NCI-H524 treated with DMSO at 0.1 percent for 48 hours (cell line): ENCODE results near the gene CROCC.
"Not testable (repeated sequence)": the region's sequence is repeated elsewhere in the genome, so short reads cannot be mapped to it uniquely, and the experiment has no call there.

Experiments used
- DNase-seq: peaks from one replicate; lab custom pipeline; 2025; lab: John Stamatoyannopoulos, UW

The CROCC gene

DNA sequence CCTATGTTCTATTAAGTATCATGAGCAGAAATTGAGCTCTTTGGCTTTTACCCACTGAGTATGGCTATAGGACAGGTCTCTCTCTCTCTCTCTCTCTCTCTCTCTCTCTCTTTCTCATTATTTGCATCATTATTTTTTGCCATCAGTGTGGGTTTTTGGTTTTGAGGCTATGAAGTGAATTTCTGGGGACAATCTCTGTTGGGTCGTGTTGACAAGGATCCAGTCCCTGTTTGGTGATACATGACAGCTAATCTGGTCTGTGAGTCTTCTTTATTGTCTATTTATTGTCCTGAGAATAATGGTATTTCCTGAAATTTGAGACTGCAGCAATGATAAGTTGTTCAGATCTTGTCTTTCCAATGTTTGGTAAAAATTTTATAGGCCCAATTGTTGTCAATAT lies 24.1 kb upstream of the CROCC start:
- DNase-seq, result not testable (repeated sequence)

DNA sequence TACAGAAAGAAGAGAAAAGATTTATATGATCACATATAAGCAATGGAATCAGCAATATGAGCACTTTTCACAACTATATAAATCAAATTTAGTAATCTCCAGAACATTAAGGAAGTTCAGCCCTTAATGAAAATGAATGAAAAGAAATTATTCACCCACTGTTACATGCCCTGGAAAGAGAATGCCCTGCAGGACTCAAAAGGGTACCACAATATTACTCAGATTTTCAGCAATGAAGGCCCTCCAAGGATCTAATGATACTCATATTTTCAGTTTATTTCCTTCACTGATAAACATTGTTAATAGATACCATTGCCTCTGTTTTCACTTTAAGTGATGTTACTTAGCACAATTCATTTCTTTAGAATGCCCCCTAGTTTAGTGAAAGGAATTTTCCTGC lies 23.4 kb upstream of the CROCC start:
- DNase-seq, result not testable (repeated sequence)

DNA sequence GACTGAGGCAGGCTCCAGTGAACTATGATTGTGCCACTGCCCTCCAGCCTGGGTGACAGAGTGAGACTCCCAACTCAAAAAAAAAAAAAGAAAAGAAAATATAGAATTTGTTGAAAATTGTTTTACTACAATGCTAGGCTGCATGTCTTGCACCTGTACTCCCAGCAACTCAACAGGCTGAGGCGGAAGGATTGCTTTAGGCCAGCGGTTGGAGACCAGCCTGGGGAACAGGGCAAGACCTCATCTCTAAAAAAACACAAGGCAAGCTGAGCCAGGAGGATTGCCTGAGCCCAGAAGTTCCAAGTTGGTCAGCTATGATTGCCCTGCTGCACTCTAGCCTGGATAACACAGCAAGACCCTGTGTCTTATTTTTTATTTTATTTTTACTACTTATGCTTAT lies 22.7 kb upstream of the CROCC start:
- DNase-seq, result not testable (repeated sequence)

DNA sequence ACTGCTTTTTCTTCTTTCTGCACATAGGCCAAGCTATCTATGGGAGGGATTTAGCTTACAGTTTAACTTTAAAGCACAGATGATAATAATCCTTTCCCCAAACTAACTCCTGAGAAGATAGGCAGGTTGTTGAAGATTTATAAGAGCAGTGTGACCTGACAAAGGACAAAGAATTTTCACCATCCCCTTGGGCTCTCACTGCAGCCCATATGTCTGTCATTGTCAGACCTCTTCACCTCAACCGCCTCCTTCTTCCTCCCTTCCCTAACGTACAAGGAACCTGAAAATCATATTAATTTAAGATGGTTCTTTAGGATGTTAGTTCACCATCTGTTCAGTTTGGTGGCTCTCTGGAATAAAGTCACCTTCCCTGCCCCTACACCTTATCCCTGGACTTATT lies 21.0 kb upstream of the CROCC start:
- DNase-seq, result peak; percentile 41

DNA sequence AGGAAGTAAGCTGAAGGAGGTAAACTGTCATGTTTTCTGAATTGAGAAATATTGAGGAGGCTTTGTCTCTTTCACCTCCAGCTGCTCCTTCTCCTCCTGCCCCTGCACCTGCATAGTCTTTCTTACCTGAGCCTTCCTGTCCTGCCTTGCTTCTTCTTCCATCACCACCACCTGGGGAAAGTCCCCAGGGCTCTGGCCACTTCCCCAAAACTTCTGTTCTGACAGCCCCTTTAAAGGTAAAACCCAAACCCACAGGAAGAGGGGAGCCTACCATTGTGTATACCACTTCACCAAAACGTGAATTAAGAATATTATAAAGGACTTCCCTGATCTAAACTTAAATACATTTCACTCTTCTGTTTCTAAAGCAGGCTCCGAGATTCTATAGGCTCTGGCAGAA lies 20.4 kb upstream of the CROCC start:
- not testable (repeated sequence) for DNase-seq

DNA sequence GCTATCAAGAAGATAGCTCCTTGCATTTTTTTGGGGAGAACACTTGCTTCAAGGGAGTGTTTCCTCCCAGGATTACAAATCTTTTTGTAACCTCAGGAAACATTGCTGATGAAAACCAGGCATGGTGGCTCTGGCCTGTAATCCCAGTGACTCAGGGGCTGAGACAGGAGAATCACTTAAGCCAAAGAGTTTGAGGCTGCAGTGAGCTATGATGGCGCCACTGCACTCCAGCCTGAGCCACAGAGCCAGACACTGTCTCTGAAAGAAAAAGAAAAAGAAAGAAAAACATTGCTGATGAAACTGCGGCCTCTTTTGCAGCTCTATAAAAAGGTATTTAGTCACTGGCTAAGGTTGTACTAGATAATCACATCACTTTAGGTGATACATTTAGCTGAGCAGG lies 18.7 kb upstream of the CROCC start:
- DNase-seq, result no peak

DNA sequence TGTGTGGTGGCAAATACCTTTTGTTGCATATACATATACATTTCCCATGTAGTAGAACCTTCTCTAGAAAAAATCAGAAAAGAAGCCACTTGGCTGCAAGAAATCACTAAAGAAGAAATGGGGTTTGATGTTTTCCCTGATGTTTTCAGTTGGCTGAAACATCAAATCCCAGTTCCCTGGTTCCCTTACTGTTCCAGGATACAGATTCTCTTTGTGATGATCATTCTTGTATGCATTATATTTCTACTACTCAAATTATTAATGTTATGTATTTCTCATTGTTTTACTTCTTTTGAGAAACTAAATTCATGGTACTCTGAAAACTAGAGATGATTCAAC lies 18.3 kb upstream of the CROCC start:
- no peak for DNase-seq

DNA sequence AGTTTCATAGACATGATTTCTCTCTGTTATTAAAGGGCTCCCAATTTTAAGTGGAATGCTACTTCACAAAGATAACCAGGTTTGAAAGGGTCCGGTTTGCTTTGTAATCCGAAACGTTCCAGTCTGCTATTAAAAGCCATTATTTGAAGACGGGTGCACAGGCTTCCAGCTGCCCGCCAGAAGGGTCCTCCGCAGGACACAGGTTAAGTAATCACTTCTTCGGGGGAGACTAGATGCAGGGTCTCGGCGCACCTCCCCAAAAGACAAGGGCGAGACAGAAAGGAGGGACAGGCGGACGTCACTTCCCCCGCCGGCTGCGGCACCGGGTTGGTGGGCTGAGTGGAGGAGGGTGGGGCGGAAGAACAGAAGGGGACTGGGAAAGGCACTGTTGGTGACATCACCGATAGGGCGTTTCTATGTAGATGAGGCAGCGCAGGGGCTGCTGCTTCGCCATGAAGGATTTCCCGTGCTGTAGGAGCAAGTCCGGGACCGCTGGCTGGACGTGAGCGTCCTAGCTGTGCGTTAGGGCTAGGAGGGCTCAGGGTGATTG lies 17.1 kb upstream of the CROCC start:
- DNase-seq, result peak; percentile 86

DNA sequence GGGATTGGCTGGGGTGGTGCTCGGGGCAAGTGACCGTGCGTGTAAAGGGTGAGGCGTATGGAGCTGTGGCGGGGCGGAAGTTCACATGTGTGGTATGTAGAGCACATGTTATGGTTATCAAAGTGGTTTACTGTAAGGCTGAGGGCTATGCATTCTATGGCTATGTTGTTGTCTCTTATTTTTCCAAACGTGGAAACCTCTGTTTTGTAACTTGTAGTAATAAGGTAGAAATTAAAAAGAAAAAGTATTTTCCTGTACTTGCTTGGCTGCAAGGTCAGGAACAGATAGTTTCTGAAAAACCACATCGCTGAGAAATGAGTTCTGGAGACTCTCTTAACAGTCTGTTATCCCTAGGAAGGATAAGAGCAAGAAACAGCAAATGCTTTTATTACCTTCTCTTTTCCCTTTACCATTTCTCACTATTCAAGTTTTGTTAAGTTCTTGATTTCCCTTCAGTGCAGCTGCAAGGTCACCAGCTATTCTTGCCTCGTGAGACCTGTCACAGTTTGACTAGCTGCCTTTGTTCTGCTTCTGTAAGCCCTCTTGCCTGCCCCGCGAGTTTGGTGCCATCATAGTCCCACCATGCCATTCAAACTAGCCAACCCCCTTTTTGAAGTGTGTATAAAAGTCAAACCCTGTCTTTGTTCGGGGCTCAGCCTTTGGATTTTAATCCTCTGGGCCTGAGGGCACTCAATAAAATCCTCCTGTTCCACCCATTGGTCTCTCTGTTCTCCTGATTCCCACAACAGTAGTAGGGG lies 16.4 kb upstream of the CROCC start:
- peak; percentile 76 for DNase-seq

DNA sequence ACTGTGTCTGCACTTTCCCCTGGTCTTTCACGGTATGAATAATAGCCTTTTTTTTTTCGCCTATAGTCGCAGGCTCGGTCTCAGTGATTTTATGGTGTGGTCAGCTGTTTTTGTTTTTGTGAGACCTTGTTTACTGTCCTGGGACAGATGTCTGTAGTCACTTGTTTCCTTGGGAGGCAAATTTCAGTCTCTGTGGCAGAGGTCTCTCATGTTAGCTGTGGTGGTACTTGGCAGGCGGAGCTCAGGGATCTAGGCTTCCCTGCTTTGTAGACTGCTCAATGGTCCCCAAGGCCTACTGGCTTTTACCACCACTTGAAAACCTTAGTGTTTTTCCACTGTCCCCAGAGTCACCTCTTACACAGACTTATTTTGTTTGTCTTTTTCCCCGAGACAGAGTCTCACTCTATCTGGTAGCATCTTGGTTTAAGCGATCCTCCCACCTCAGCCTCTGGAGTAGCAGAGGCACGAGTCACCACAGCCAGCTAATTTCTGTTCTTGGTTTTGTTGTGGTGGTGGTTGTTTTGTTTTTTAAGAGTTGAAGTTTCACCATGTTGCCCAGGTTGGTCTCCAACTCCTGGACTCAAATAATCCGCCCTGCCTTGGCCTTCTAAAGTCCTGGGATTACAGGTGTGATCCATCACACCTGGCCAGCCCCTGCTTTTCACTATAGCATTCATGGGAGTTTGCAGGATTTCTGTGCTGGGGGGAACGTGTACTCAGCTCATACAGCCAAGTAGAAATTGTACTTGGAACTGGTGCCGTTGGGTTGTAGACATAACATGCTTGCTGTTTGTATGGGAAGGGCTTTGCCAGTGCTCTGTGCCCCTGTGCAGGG lies 15.6 kb upstream of the CROCC start:
- no peak for DNase-seq

DNA sequence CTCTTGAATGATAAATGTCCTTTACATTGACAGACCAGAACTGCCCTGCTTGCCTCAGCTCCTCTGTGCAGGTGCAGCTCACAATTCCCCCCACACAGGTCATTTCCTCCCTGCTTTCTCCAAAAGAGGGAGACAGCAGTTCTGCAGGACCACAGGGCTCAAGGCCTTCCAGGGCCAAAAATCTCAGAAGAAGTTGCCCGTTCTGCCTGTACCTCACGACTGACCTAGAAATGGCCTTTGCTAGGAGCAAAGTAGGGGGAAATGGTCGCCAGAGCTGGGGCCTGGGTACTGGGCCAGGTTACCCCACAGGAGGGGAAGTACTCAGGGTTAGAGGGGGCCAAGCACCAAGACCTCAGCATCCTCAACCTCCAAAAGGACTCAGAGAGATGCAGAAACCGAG lies 14.9 kb upstream of the CROCC start:
- no peak for DNase-seq

DNA sequence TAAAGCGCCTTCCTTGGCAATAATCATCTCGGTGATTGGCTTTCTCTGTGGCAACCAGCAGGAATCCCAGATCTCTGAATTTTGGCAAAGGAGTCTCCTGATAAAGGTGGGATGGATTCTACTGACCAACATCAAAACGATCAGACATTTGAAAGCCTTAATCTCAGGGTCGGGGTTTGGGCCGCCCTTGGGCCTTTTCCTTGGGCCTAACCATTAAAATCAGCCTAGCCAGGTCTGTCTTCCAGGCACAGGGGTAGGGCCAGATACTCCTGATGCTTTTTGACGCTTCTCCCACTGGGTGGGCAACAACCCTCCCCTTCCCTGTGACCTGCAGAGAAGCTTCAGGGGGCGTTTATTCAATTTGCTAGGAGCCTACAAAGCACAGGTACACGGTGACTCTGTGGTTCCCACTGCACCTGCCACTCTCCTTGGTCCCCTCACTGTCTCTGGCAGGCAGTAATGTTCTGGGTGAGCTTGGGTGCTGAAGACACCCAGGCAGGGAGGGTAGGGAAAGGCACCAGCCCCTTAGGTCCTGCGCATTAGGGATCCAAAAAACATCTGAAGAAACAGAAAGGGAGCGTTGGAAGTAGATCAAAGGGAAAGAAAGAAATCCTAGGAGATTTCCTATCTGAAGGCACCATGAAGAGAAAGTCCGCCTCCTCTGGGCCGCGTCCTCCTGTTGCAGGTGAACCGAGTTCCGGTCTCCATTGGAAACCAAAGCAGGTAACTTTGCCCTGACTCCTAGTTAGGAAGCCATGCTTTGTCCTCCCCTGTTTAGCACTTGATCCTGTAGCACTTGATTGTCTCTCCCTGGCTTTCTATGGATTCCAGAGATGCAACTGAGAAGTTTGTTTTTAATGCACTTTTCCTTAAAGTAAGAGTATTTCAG lies 13.6 kb upstream of the CROCC start:
- DNase-seq, result no peak

DNA sequence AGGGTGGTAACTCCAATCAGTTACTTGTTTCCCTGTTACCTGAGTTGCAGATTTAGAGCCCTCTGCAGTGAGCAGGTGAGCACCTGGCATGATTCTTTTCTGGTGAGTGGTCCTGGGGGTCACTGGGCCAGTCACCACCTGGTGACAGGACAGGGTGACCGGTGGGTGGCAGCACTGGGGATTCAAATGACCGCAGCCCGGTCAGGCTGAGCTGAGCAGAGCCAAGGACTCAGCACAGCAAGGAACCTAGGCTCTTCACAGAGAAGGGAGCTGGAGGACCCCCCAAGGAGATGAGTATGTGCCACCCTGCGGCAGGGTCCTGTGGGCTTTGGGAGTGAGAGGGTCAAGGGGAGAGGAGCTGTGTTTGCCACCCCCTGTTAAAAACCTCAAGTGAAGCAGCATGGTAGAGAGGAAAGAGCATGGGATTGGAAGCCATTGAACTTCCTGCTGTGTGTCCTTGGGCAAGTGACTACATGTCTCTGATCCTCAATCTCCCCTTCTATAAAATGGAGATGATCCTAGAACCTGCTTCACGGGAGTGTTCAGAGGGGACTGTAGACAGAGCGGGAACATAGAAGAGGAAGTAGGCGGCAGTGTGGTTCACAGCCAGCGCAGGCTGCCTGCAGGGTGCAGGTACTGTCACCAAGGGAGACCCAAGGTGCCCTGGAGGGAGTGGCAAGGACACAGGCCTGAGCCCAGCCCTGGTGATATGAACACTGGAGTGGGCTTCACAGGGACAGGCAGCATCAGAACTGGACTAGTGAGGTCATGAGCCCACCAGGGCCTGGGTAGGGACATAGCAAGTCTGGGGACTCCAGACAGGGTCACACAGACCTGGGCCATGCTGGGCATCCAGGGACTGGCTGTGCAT lies 9.6 kb upstream of the CROCC start:
- DNase-seq, result not testable (repeated sequence)

DNA sequence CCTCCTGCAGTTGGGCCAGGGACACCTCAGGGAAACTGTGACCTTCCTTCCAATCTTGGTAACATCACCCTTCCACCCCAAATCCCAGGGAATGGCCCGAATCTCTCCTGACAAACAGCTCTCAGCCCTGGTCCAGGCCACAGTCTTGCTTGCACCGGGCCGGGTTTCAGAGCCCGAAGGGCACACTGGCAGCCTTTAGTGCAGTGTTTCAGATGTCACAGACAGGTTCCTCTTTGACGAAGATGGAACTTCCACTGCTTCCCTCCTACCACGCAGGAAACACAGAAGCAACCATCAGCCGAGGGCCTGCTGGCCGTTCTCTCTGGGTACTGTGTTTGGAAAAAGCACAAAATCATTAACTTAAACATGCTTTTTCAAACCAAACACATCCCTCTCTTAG lies 9.0 kb upstream of the CROCC start:
- not testable (repeated sequence) for DNase-seq

DNA sequence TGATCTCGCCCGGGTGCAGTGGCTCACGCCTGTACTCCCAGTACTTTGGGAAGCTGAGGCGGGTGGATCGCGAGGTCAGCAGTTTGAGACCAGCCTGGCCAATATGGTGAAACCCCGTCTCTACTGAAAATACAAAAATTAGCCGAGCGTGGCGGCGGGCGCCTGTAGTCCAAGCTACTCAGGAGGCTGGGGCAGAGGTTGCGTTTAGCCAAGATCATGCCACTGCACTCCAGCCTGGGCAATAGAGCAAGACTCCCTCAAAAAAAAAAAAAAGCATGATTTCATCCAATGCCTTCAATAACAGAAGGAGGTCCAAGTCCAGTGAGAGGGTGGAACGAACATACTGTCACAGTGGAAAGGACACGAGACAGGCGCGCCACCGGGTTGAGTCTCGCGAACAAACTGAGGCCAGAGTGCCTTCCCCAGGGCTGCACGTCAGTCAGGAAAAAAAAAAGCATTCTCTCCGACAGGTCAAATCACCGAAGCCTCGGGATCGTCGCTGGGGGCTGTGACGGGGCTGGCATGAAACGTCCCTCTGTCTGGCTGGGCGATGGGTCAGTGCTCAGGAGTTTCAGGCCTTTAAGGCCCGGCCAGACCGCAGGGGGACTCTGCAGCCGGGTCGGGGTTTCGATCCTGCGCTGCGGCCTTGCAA lies 8.4 kb upstream of the CROCC start:
- DNase-seq, result no peak

DNA sequence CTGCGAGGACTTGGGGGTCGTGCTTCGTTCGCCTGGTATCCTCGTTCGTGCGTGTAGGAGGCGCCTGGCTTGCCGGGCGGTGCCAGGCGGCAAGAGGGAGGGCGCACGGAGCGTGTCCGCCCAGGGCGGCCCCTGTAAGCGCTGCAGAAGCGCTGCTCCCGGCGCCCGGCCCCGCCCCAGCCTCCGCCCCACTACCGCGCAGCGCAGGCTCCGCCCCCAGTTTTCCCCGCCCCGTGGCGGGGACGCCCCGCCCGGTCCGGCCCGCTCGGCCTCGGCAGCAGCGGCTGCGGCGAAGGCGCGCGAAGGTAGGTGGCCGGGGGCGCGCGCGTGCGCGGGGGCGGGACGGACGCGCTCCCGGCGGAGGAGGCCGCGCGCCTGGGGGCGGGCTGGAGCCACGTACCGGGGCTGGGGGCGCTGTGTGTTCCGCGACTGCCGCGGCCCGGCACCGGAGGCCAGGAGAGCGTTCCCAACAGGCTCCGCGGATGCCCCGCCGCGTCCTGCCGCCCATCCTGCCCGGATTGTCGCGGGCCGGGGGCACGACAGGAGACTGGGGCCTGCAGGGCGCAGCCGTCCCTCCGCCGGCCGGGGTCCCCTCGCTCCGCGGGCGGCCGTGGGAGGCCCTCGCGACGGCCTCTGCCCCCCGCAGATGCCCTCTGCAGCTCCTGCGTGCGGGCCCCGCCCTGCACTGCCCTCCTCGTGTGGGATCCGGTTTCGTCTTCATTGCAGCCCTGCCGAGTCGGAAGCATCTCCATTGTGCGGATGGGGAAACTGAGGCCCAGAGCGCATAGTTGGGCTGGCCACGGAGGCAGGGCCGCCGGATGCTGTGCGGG lies 7.7 kb upstream of the CROCC start:
- DNase-seq, result peak; percentile 54

DNA sequence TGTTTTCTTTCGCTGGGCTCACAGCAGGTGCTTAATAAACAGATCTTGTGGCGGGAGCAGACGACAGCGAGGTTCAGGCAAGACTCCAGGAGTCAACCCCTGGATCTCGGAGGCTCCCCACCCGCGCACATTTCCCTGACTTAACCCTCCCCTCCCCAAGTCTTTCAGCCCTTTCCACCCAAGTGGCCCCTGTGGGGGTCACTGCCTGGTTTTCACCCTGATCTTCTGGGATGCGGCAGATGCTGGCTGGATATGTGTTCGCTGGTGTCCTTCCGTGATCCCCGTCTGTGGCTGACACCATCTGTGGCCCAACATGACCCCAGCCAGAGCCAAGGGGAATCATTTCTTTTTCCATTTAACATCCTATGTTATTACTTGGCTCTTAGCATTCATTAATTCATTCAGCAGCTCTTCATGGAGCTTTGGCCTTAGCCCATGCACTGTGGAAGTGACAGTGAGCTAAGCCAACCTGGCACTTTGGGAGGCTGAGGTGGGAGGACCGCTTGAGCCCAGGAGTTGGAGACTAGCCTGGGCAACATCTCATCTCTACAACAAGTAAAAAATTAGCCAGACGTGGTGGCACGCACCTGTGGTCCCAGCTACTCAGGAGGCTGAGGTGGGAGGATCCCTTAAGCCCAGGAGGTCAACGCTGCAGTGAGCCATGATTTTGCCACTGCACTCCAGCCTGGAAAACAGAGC lies 6.7 kb upstream of the CROCC start:
- not testable (repeated sequence) for DNase-seq

DNA sequence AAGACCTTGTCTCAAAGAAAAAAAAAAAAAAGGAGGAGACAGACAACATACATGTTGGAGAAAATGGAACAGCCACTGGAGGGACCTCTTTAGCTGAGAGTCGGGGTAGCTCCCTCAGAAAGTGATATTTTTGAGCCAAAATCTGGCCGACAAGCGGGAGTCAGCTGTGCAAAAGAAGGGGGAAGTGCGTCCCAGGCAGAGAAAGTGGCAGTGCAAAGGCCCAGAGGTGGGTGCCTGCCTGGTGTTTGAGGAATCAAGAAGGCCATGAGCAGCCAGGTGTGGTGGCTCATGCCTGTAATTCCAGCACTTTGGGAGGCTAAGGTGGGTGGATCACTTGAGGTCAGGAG lies 6.1 kb upstream of the CROCC start:
- DNase-seq, result no peak
